CD1c-positive myeloid dendritic cell (primary cell): ENCODE data around the gene NUTF2.
"Not testable (repeated sequence)": the region's sequence is repeated elsewhere in the genome, so short reads cannot be mapped to it uniquely, and the experiment has no call there.

Experiments used
- DNase-seq: peaks from one replicate; pipeline ENCODE4 v3.0.0-alpha.2; 2016; ENCODE audit errors: extremely low spot score

Gene NUTF2

DNA sequence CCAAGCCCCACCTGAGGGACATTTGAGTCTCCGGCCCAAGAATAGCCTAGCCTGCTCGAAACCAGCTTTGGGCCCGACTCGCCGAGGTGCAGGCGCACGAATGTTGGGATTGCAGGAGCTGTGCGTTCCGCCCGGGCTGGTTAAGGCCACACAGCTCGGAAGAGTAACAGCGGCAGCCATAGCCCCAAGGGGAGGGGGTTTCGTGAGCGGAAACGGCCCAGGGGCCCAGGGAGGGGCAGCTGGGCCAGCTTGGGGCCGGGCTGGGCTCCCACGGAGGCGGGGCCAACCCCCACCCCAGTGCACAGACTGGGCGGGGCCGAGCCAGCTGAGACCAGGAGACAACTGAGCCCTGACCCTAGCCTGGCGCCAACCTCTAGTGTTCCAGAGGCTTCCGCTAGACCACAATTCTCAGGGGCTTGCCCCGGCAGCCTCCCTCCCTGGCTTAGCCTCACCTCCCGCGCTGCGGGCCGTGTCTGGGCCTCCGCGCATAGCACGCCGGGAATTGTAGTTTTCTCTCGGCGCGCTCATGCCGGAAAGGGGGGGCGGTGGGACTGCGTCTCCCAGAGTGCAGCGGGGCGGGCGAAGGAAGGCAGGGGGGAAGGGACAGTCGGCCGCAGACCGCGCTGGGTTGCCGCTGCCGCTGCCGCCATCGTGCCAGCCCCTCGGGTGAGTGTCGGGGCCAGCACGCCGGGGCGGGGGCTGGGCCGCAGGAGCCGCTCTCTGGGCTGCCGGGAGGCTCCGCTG lies at the start of gene NUTF2:
Gene NUTF2 (plus strand): TSS at position 614 of the 744 bp plus-strand sequence. CDS start 18,198 bp downstream, outside the sequence.
- peak; percentile 97 for DNase-seq

GRCh38 chr16:67800338-67800926 lies 46.3 kb upstream of the NUTF2 start:
- DNase-seq, result peak; percentile 30

DNA sequence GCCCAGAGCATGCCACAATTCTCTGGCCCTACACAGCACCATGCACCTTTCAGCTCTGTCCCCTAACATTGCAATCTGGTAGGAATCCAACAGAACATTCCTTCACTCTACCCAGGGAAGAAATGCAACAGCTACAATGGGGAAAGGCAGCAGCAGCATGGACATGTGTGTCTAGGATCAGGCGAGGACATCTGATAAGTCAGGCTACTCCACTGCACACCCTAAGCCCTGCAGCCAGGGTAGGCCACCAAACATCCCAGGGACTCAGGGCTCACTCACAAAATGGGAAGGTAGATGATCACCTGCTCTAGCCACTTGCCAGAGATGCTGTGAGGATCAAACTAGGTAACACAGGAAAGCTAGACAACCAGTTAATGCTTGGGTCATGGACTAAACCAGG lies 45.5 kb upstream of the NUTF2 start:
- DNase-seq, result no peak

- DNase-seq, result no peak
Measured at GRCh38 chr16:67801883-67802282, 44.9 kb upstream of the NUTF2 start.

GRCh38 chr16:67803894-67804293 lies 42.8 kb upstream of the NUTF2 start:
- peak; percentile 29 for DNase-seq

DNA sequence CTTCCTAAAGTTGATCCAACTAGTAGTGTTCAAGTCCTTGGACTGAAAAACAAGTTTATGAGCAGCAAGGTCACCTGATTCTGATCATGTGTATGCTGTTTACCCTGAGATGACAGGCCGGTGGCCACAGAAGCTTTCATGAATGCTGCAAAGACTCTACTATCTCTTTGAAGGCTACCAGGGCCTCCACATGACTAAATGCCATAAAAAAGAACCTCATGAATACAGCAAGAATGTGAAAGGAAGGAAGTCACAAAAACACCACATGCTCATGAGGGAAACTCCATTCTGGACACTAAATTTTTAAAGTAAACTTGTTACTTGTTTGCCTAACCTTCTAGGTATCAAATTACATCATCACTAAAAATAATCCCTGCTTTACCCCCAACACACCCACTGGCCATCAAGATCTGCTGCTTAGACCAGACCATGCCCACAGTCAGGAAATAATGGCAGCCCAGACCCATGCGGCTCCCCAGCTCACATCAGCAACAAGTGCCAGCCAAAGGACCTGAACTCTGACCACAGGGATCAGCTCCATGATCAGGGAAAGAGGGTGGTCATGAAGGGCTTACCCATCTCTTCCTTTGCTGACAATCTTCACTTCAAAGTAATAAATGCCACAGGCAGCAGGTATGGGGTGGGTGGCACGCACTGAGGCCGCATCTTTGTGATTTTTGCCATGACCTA lies 41.7 kb upstream of the NUTF2 start:
- no peak for DNase-seq

DNA sequence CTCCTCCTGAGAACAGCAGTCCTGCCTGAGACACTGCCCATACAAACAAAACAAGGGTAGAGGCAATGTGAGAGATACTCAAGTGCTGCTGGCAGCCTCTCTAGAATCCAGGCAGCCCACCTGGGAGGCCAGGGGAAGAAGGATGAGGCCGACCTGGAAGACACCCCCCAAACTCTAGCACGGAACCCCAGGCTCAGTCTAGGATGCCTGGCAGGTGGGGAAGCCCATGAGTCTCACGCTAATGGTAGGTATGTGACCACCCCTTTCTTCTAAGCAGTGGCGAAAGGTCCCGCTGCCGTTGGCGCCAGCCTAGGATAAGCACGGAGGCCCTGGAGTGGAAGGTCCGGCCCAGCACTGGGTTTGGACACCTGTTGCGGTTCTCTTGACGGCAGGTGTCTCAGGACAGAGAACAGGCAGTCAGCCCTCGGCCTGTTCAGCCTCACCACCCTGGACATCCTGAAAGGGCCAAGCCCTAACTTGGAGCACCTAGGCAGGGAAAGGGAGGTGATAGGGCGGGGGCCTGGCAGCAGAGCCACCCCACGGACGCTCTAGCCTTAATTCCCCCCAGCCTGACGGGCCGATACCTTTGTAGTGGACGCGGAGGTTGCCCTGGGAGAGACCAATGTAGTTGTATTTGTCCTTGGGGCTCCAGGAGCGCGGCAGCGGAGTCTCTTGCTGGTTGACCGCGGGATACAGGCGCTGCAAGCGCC lies 40.9 kb upstream of the NUTF2 start:
- no peak for DNase-seq

DNA sequence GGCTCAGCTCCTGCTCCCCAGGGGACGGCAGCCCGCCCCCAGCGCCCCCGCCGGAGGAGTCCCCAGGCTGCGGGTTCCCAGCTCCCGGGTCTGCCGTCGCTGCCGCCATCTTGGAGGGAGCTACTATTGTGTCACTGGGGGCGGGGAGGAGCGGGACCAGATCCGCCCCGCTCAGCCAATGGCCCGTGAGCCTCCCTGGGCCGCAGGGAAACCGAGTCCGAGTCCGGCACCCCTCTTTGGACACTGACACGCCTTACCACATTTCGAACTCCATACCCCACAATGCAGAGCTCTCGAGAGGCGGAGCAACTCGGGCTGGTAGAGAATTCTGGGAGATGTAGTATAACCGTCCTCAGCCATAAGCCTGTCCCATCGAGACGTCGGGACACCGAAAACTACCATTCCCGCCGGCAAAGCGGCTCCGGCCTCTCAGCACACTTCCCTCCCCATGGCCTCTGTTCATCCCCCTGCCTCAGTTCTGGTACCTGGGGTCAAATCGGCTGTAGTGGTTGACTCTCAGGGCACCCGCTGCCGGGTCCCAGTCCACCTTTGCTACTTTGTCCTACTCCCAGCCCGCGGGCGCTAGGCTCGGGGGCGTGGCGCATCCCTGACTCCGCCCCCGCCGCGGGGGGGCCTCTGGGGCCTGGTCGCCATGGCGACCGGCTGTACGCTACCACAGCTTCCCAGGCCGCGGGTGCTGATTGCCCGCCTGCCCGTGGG lies 40.1 kb upstream of the NUTF2 start, which contains the start of the genes RANBP10 and TSNAXIP1:
Gene RANBP10 (minus strand): TSS at position 133 of the 720 bp plus-strand sequence. CDS start 24 bp downstream, at position 109.
Gene TSNAXIP1 (plus strand): TSS at position 462 of the 720 bp plus-strand sequence. CDS start 261 bp downstream, outside the sequence.
- DNase-seq, result peak; percentile 99

DNA sequence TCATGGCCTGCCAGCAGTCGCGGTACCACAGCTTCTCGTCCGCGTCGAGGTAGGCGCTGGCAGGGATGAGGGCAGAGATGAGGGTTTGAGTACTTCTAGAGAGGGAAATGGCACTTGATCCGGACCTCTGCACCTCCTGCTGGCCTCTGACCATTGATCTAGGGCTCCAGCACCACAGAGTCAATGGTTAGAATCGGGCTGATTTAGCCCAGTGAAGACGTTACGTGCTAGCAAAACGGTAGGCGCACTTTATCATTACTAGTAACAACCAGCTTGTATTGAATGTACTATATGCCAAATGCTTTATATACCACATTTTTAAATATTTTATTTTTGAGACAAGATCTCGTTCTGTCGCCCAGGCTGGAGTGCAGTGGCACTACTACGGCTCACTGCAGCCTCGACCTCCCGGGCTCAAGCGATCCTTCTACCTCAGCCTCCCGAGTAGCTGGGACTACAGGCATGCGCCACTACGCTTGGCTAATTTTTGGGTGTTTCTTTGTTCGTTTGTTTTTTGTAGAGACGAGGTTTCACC lies 39.5 kb upstream of the NUTF2 start:
- no peak for DNase-seq

DNA sequence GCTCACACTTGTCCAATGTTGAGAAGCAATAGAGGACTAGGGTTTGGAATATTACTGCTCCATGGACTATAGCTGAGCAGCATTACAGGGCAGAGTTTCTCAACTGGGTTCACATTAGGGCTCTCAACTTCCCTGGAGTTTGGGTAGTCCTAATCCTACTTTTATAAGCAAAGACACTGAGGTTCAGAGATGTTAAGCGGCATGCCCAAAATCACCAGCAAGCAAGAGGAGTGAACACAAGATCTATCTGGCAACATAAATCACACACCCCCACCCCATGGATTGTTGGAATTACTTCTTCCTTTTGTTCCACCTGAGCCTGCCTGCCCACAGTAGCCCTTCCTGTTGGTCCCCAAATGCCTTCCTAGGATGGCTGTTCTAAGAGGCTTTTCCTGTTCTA lies 34.8 kb upstream of the NUTF2 start:
- no peak for DNase-seq

GRCh38 chr16:67814567-67814966 lies 32.2 kb upstream of the NUTF2 start:
- no peak for DNase-seq

DNA sequence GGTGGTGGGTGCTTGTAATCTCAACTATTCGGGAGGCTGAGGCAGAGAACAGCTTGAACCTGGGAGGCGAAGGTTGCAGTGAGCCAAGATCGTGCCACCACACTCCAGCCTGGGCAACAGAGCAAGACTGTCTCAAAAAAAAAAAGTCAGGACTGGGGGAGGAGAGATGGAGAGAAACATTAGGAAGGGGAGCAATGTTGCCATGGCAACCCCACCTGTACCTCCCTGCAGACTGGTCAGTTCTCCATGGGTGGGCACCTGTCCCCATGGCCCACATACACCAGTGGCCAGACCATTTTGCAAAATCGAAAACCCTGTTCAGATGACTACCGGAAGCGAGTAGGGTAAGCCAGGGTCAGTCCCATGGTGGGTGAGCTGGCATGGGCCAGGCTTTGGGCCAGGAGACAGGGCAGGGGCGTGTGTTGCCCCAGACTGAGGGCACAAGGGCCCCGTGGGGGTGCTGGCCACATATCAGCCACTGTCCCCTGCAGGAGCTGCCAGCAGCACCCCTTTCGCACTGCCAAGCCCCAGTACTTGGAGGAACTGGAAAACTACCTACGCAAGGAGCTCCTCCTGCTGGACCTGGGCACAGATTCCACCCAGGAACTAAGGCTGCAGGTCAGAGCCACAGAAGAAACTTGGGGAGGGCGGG lies 26.0 kb upstream of the NUTF2 start:
- no peak for DNase-seq

DNA sequence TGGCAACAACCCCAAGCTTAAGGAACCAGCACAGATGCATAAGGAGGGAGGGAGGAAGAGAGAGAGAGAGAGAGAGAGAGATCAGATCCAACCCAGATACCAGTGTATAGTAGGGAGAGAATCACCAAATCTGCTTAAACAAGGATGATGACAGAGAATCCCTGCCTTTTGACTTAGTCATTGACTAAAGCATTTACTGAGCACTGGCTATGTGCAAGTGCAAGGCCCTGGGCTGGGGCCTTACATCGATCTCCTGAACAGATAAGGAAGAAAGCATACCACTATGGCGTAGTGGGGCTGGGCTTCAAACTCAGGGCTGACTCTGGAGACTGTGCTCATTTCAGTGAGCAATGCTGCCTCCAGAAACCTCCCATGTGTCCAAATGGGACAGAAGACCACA lies 24.2 kb upstream of the NUTF2 start:
- DNase-seq, result no peak

GRCh38 chr16:67825119-67825518 lies 21.6 kb upstream of the NUTF2 start:
- no peak for DNase-seq

DNA sequence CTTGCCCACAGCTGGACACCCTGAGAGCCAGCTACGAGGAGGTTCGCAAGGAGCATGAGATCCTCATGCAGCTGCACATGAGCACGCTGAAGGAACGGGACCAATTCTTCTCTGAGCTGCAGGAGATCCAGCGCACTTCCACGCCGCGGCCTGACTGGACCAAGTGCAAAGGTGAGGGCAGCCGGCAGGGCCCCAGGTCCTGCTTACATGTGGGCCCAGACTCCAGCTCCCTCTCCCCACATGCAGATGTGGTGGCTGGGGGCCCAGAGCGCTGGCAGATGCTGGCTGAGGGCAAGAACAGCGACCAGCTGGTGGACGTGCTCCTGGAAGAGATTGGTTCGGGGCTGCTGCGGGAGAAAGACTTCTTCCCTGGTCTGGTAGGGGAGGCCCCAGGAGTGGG lies 20.8 kb upstream of the NUTF2 start:
- no peak for DNase-seq

DNA sequence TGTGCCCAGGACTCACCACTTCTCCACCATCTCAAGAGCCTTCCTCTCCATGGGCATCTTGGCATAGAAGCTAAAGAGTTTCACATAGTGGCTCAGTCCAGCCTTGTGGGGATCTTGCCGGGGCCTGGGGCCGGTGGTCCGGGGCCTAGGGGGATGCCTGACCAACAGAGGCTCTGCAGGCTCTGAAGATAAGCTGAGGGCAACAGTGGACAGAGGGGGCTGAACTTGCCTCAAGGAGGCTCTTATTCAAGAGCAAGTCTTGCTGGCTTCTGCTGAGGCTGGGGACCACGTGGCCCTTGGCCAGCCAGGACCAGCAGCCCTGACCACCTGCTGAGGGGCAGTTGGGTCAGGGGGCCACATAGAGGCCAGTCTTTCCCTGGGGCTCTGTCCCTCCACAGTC lies 18.1 kb upstream of the NUTF2 start:
- no peak for DNase-seq

GRCh38 chr16:67833030-67833414 lies 13.7 kb upstream of the NUTF2 start:
- peak; percentile 3 for DNase-seq

- DNase-seq, result peak; percentile 97
Measured at GRCh38 chr16:67833415-67834241, 13.1 kb upstream of the NUTF2 start.

DNA sequence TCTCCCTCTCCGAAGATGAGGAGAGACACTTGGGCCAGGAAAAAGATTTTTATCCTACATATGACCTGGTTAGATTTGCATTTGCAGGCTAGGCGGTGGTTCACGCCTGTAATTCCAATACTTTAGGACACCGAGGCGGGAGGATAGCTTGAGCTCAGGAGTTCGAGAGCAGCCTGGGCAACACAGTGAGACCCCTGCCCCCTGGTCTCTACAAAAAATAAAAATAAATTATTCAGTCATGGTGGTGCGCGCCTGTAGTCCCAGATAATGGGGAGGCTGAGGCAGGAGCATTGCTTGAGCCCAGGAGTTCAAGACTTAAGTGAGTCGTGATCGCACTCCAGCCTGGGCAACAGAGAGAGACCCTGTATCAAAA lies 12.5 kb upstream of the NUTF2 start:
- no peak for DNase-seq

DNA sequence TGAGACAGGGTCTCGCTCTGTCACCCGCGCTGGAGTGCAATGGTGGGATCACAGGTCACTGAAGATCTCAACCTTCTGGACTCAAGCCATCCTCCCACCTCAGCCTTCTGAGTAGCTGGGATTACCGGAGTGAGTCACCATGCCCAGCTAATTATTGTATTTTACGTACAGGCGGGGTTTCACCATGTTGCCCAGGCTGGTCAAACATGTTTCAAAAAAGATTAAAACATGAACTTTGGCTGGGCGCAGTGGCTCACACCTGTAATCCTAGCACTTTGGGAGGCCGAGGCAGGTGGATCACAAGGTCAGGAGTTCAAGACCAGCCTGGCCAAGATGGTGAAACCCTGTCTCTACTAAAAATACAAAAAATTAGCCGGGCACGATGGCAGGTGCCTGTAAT lies 9.5 kb upstream of the NUTF2 start:
- not testable (repeated sequence) for DNase-seq
